ENCODE measurements around the gene CDC20B. TPM values are rescaled to one million over a fixed set of nuclear protein-coding genes. Genes with fewer than 3 reads are reported as not detected.

CDC20B gene
- total RNA-seq, 1 experiment from 2014 or later, result 0.26 TPM

GRCh38 chr5:55220433-55221185 is 47.6 kb upstream of the CDC20B start:
- Mint-ChIP-seq H3K27ac (no peak overlapping the region), H3K27me3 (ENCODE audit: low read depth) (peaks cover 87% of the 10 kb centered on the region)
- no peak overlapping the region for H3K56ac ChIP-seq (ENCODE audit: insufficient read length, low read depth, low read length)

More at GRCh38 chr5:55220433-55221185, 47.6 kb upstream of the CDC20B start:
- Mint-ChIP-seq H3K4me3 (peak overlapping the region; percentile 82 to 85), H3K36me3 (ENCODE audit: insufficient read depth in 1 of 3, low read depth in 3 of 3) (no peaks in the 10 kb centered on the region; a peak in 1 of 7 replicates), H3K9me3 (peaks cover 2 to 13% of the 10 kb centered on the region in 2 experiments; a peak in 3 of 5 replicates), H3K4me1 (peaks cover 22 to 29% of the 10 kb centered on the region in 2 experiments)
- Histone ChIP-seq H3K23me2 (ENCODE audit: insufficient read length, low read depth, low read length, poor library complexity, severe bottlenecking) (no peaks in the 10 kb centered on the region), H2AFZ (ENCODE audit: low read length) (no peak overlapping the region), H3K27ac (ENCODE audit: insufficient read length, low read depth, low read length) (no peak overlapping the region), H4K5ac (ENCODE audit: insufficient read length, low read depth, low read length) (no peak overlapping the region), H3K4me2 (ENCODE audit: insufficient read depth, insufficient read length, low read length) (peak overlapping the region; percentile 59), H3K23ac (ENCODE audit: insufficient read length, low read depth, low read length) (no peak overlapping the region), H3K79me1 (ENCODE audit: insufficient read depth, low read depth, low read length, poor library complexity, severe bottlenecking) (no peaks in the 10 kb centered on the region), H4K8ac (replicated peaks; ENCODE audit: insufficient read length, low read depth, low read length) (no peak overlapping the region), H3K27me3 (ENCODE audit: insufficient read depth, low read length) (peaks cover 55% of the 10 kb centered on the region), H2BK20ac (ENCODE audit: low read depth, low read length, poor library complexity, severe bottlenecking) (no peak overlapping the region), H3K4ac (ENCODE audit: low read depth, low read length) (no peak overlapping the region), H2AK5ac (ENCODE audit: insufficient read length, low read length) (no peak overlapping the region), H3K4me1 (ENCODE audit: insufficient read depth, low read length) (no peaks in the 10 kb centered on the region), H3K79me2 (ENCODE audit: insufficient read depth, low read length) (no peaks in the 10 kb centered on the region), H3K14ac (ENCODE audit: insufficient read depth, low read length) (no peak overlapping the region), H2BK15ac (ENCODE audit: low read depth, low read length) (no peak overlapping the region), H3K18ac (ENCODE audit: insufficient read length, low read depth, low read length) (no peak overlapping the region), H4K91ac (ENCODE audit: insufficient read length, low read depth, low read length) (no peak overlapping the region), H3T11ph (ENCODE audit: low read length) (no peak overlapping the region), H2BK5ac (ENCODE audit: insufficient read length, low read length) (no peak overlapping the region), H3K9ac (ENCODE audit: extremely low read depth, insufficient read length, low read length) (no peak overlapping the region), H2BK120ac (ENCODE audit: low read depth, low read length, poor library complexity, severe bottlenecking) (no peak overlapping the region), H4K20me1 (ENCODE audit: control insufficient read depth, insufficient read depth, insufficient read length) (no peaks in the 10 kb centered on the region), H3K9me3 (ENCODE audit: control insufficient read depth, low read depth, low read length) (no peaks in the 10 kb centered on the region), H2BK12ac (ENCODE audit: insufficient read length, low read depth, low read length) (no peak overlapping the region)
- peak; percentile 82 for DNase-seq
- peak; percentile 61 for TF ChIP-seq CTCF (conservative IDR thresholded peaks at IDR 0.05)
- WGBS (ENCODE audit: extremely low coverage, insufficient read length, low lambda C conversion rate), result no CpG with 5 or more reads among the region's 62 CpGs
